ENCODE measurements around the gene HAUS8. TPM values are rescaled to one million over a fixed set of nuclear protein-coding genes. Genes with fewer than 3 reads are reported as not detected.

Gene HAUS8
- total and polyA plus RNA-seq, 2 of the 13 experiments (the other 11 are each of a cell fraction or from before 2014, with no cell fraction given), result 7.8 to 17.5 TPM

DNA sequence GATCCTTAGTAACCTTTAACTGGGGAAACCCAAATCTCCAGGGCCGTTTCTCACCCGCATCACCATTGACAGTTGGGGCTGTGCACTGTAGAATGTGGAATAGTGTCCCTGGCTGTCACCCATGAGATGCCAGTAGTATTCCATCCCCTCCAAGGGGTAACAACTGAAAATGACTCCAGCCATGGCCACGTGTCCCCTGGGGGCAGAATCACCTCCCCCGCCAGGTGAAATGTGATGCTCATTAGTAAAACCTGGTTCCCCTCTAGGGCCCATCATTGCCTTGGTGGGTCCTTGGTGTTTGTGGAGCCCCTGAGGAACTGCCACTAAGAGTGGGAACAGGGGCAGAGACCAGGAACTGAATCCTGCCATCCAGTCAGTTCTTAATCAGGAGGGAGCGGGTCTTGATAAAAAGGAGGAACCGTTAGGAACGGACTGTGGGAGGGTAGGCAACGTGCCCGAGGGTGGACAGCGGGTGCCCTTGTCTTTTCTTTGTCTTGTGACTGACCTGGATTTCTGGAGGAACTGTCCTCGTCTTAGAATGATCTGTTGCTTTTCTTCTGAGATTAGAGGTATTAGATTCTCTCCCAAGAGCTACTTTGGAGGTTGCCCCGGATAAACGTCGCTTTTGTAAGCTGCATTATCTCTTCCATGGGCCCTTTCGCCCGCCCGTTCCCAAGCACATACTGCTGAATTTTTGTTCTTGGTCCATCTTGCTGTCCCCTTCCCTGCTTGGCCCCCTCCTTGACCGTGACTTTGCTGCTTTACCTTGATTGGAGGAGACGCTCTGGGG is 3.9 kb upstream of the HAUS8 start:
- Histone ChIP-seq H3K4me3 (replicated peaks in 1 of 3; ENCODE audit: insufficient read depth in 1 of 3, low read depth in 2 of 3, low read length in 3 of 3) (peak overlapping the region; percentile 53 to 67 (median 60)), H3K9me3 (ENCODE audit: low read length) (no peaks in the 10 kb centered on the region), H3K79me2 (ENCODE audit: insufficient read depth, low read length) (peaks cover 60% of the 10 kb centered on the region), H3K27me3 (ENCODE audit: control insufficient read depth in 1 of 2, insufficient read depth in 2 of 2, low read length in 2 of 2) (no peaks in the 10 kb centered on the region; a peak in 1 of 5 replicates), H2AFZ (ENCODE audit: low read length) (no peak overlapping the region), H3K4me1 (ENCODE audit: insufficient read depth, low read length) (peaks cover 46% of the 10 kb centered on the region), H4K20me1 (ENCODE audit: insufficient read depth, low read length) (no peaks in the 10 kb centered on the region), H3K9ac (ENCODE audit: insufficient read depth, low read depth, low read length) (peak overlapping the region; percentile 69), H3K27ac (ENCODE audit: extremely low read length, insufficient read depth, low read length) (peak overlapping the region; percentile 66), H3K36me3 (replicated peaks in 1 of 2; ENCODE audit: control insufficient read depth in 1 of 2, insufficient read depth in 2 of 2, low read length in 2 of 2) (no peaks in the 10 kb centered on the region), H3K4me2 (ENCODE audit: low read depth, low read length) (peak overlapping the region; percentile 79)
- 72% methylated on average over 18 of the region's 19 CpGs for WGBS (ENCODE audit: low lambda C conversion rate)
- BruUV-seq (replicated peaks), result no TSS peak
- CTCF ChIA-PET (ENCODE audit: low intra/inter-chr PET ratio, low total read pairs), result interaction anchor here (0.7 to 1.5 kb wide), 3 partner anchors 19 to 56 kb away, joined by 3 to 5 read pairs (median 3); no protein-coding TSS in a partner anchor
- in situ Hi-C loops (cut with HindIII; ENCODE audit: extremely low pct_ligation_motif_present, low pct_unique_long_range_greater_than_20kb), result no loop called here
- TF ChIP-seq ZNF431 (CRISPR knock-in tag; IDR thresholded peaks at IDR 0.05; ENCODE audit: borderline replicate concordance, low read depth) (no peak), ZNF703 (CRISPR knock-in tag; IDR thresholded peaks at IDR 0.05; ENCODE audit: borderline replicate concordance) (no peak), TGIF2 (CRISPR knock-in tag; IDR thresholded peaks at IDR 0.05) (no peak), ZBTB7B (CRISPR knock-in tag; IDR thresholded peaks at IDR 0.05) (no peak), ZNF34 (CRISPR knock-in tag; IDR thresholded peaks at IDR 0.05; ENCODE audit: borderline replicate concordance) (no peak), SRSF9 (IDR thresholded peaks at IDR 0.05; ENCODE audit: borderline replicate concordance, insufficient read depth, low read depth, low read length, poor library complexity, severe bottlenecking) (no peak)
- FAIRE-seq, result no peak
- DNase-seq (ENCODE audit: low spot score), result no peak
- no peak for ATAC-seq
- intact Hi-C loops (cut with micrococcal nuclease; ENCODE audit: unreplicated experiment), result loop anchor here (5.0 kb wide), 1 partner anchor 58 kb away; no protein-coding TSS in a partner anchor
- POLR2A ChIA-PET, result interaction anchor here (0.7 kb wide), 1 partner anchor 136 kb away, joined by 3 read pairs; the partner anchor contains the start of gene USE1

Data from HepG2 (cell line).